MM.1S (cell line): ENCODE data around the gene ISCU.

ENCODE experiments used
- DNase-seq: peaks from one replicate; pipeline ENCODE4 v3.0.0-alpha.2; 2015
- H2AFZ ChIP-seq: fragments of 300-600 bp; sonication (generic); 2 replicates; pipeline ENCODE4 v1.6.0; 2016; ENCODE audit warnings: antibody characterized with exemption, low read length
- H3F3A ChIP-seq: fragments of 300-600 bp; sonication (generic); 2 replicates; pipeline ENCODE4 v1.6.1; 2016; ENCODE audit warnings: mild to moderate bottlenecking, antibody characterized with exemption, low read length, moderate library complexity, mixed read lengths; ENCODE audit not compliant: insufficient read depth
- H3K27ac ChIP-seq: fragments of 300-600 bp; sonication (generic); 2 replicates; pipeline ENCODE4 v1.5.1; 2016; ENCODE audit warnings: mild to moderate bottlenecking, low read length
- H3K27me3 ChIP-seq: fragments of 300-600 bp; sonication (generic); replicated peaks from 2 replicates; pipeline ENCODE4 v1.6.0; 2016; ENCODE audit warnings: low read length; ENCODE audit not compliant: insufficient read depth
- H3K36me3 ChIP-seq: fragments of 300-600 bp; sonication (generic); replicated peaks from 2 replicates; pipeline ENCODE4 v1.6.1; 2016; ENCODE audit warnings: mild to moderate bottlenecking, low read length, mixed read lengths; ENCODE audit not compliant: insufficient read depth
- H3K4me1 ChIP-seq: fragments of 300-600 bp; sonication (generic); 2 replicates; pipeline ENCODE4 v1.6.1; 2016; ENCODE audit warnings: low read length, mixed read lengths
- H3K4me2 ChIP-seq: fragments of 300-600 bp; sonication (generic); 2 replicates; pipeline ENCODE4 v1.6.0; 2016; ENCODE audit warnings: low read depth, low read length
- H3K4me3 ChIP-seq: fragments of 300-600 bp; sonication (generic); 2 replicates; pipeline ENCODE4 v1.5.1; 2016; ENCODE audit warnings: low read length, mixed read lengths
- H3K79me2 ChIP-seq: fragments of 300-600 bp; sonication (generic); 2 replicates; pipeline ENCODE4 v1.6.1; 2016; ENCODE audit warnings: mixed run types, low read length, mixed read lengths
- H3K9ac ChIP-seq: fragments of 300-600 bp; sonication (generic); 2 replicates; pipeline ENCODE4 v1.6.1; 2016; ENCODE audit warnings: low read length, mixed read lengths
- H3K9me2 ChIP-seq: fragments of 300-600 bp; sonication (generic); replicated peaks from 2 replicates; pipeline ENCODE4 v1.6.1; 2016; ENCODE audit warnings: mild to moderate bottlenecking, low read length, mixed read lengths; ENCODE audit not compliant: insufficient read depth
- H3K9me3 ChIP-seq: fragments of 300-600 bp; sonication (generic); replicated peaks from 2 replicates; pipeline ENCODE4 v1.6.1; 2016; ENCODE audit warnings: mild to moderate bottlenecking, low read length, mixed read lengths; ENCODE audit not compliant: insufficient read depth
- H4K20me1 ChIP-seq: fragments of 300-600 bp; sonication (generic); 2 replicates; pipeline ENCODE4 v1.6.1; 2016; ENCODE audit warnings: mild to moderate bottlenecking, low read length, moderate library complexity, mixed read lengths; ENCODE audit not compliant: insufficient read depth
- CTCF ChIP-seq: fragments of 300-600 bp; sonication (generic); IDR thresholded peaks from 2 replicates; pipeline ENCODE4 v1.5.1; 2016; ENCODE audit warnings: antibody characterized with exemption, low read length, mixed read lengths
- EZH2 ChIP-seq: fragments of 300-600 bp; sonication (generic); optimal IDR thresholded peaks from 2 replicates; pipeline ENCODE3; 2017; ENCODE audit warnings: low read depth, mild to moderate bottlenecking, antibody characterized with exemption, low read length, mixed read lengths
- EZH2phosphoT487 ChIP-seq: fragments of 300-600 bp; sonication (generic); IDR thresholded peaks from 2 replicates; pipeline ENCODE4 v1.6.1; 2018; ENCODE audit warnings: antibody characterized with exemption, low read length

Gene ISCU

GRCh38 chr12:108523365-108523764 lies 39.0 kb upstream of the ISCU start:
- no peak overlapping the region for H3K27ac ChIP-seq
- peaks cover 15% of the 10 kb centered on the region for H3K4me1 ChIP-seq
- no peak overlapping the region for H3K4me2 ChIP-seq
- no peak overlapping the region for H2AFZ ChIP-seq
- H3K27me3 ChIP-seq = no peaks in the 10 kb centered on the region
- peaks cover 19% of the 10 kb centered on the region for H4K20me1 ChIP-seq
- no peak overlapping the region for H3K9ac ChIP-seq
- H3K79me2 ChIP-seq = peaks cover 84% of the 10 kb centered on the region
- H3K9me3 ChIP-seq = no peaks in the 10 kb centered on the region
- TF ChIP-seq CTCF (no peak), EZH2 (no peak), EZH2phosphoT487 (no peak)
- peaks cover 22% of the 10 kb centered on the region for H3F3A ChIP-seq
- H3K9me2 ChIP-seq = no peaks in the 10 kb centered on the region
- peaks cover 51% of the 10 kb centered on the region for H3K36me3 ChIP-seq
- DNase-seq = no peak
- H3K4me3 ChIP-seq = no peak overlapping the region

- Histone ChIP-seq H3K79me2 (peaks cover 78% of the 10 kb centered on the region), H2AFZ (no peak overlapping the region), H3K4me1 (peaks cover 15% of the 10 kb centered on the region), H3K27ac (no peak overlapping the region), H3K9me3 (no peaks in the 10 kb centered on the region), H3K4me3 (no peak overlapping the region), H3K36me3 (peaks cover 48% of the 10 kb centered on the region), H3K27me3 (no peaks in the 10 kb centered on the region), H3K4me2 (no peak overlapping the region), H3K9ac (no peak overlapping the region), H4K20me1 (peaks cover 15% of the 10 kb centered on the region), H3F3A (peaks cover 14% of the 10 kb centered on the region), H3K9me2 (no peaks in the 10 kb centered on the region)
- TF ChIP-seq CTCF = no peak
- no peak for TF ChIP-seq EZH2phosphoT487
- TF ChIP-seq EZH2 = no peak
- no peak for DNase-seq
Measured at GRCh38 chr12:108525681-108526080, 36.7 kb upstream of the ISCU start.

- H3K9me2 ChIP-seq = no peaks in the 10 kb centered on the region
- H2AFZ ChIP-seq = no peak overlapping the region
- peaks cover 14% of the 10 kb centered on the region for H4K20me1 ChIP-seq
- H3K79me2 ChIP-seq = peaks cover 73% of the 10 kb centered on the region
- peaks cover 43% of the 10 kb centered on the region for H3K36me3 ChIP-seq
- no peaks in the 10 kb centered on the region for H3K9me3 ChIP-seq
- peak overlapping the region; percentile 9; the same call in 1 of the 2 replicates for H3K27ac ChIP-seq
- no peak for TF ChIP-seq EZH2
- TF ChIP-seq CTCF = peak; percentile 50
- TF ChIP-seq EZH2phosphoT487 = no peak
- 0 out of 2 replicates have a peak overlapping the region, but pooled peaks have one; percentile 26 for H3K4me2 ChIP-seq
- H3K9ac ChIP-seq = no peak overlapping the region
- H3K27me3 ChIP-seq = no peaks in the 10 kb centered on the region
- H3K4me1 ChIP-seq = peaks cover 15% of the 10 kb centered on the region
- DNase-seq = peak; percentile 82
- peaks cover 14% of the 10 kb centered on the region for H3F3A ChIP-seq
- no peak overlapping the region for H3K4me3 ChIP-seq
Measured at GRCh38 chr12:108526482-108527165, 35.8 kb upstream of the ISCU start.
